ENCODE results near the gene PTPRD. TPM values are rescaled to one million over a fixed set of nuclear protein-coding genes. Genes with fewer than 3 reads are reported as not detected.

PTPRD gene
- total RNA-seq, 1 experiment from 2014 or later = 32.5 TPM

GRCh38 chr9:9598723-9599122 is 1014.1 kb downstream of the PTPRD start:
- no peak overlapping the region for H3K4me3 Mint-ChIP-seq
- no peak overlapping the region for H3K27ac ChIP-seq (ENCODE audit: insufficient read length, low read depth, low read length)
- no peak overlapping the region for H2BK20ac ChIP-seq (ENCODE audit: low read depth, low read length, poor library complexity, severe bottlenecking)
- no peak overlapping the region for H3K4me2 ChIP-seq (ENCODE audit: insufficient read depth, insufficient read length, low read length)
- H2BK5ac ChIP-seq (ENCODE audit: insufficient read length, low read length) = no peak overlapping the region
- H2AFZ ChIP-seq (ENCODE audit: low read length) = no peak overlapping the region
- H3K36me3 Mint-ChIP-seq (ENCODE audit: insufficient read depth in 1 of 3, low read depth in 3 of 3) = peaks cover 0 to 9% (median 0%) of the 10 kb centered on the region in 3 experiments; a peak in 2 of 7 replicates
- no peak overlapping the region for H2BK15ac ChIP-seq (ENCODE audit: low read depth, low read length)
- H3K23me2 ChIP-seq (ENCODE audit: insufficient read length, low read depth, low read length, poor library complexity, severe bottlenecking) = no peaks in the 10 kb centered on the region
- H3K27ac Mint-ChIP-seq = no peak overlapping the region
- no peak overlapping the region for H4K5ac ChIP-seq (ENCODE audit: insufficient read length, low read depth, low read length)
- no peak for DNase-seq
- H3K79me1 ChIP-seq (ENCODE audit: insufficient read depth, low read depth, low read length, poor library complexity, severe bottlenecking) = no peaks in the 10 kb centered on the region
- H4K8ac ChIP-seq (replicated peaks; ENCODE audit: insufficient read length, low read depth, low read length) = no peak overlapping the region
- no peak overlapping the region for H2AK5ac ChIP-seq (ENCODE audit: insufficient read length, low read length)
- no peak overlapping the region for H3K9ac ChIP-seq (ENCODE audit: extremely low read depth, insufficient read length, low read length)
- no peak overlapping the region for H3T11ph ChIP-seq (ENCODE audit: low read length)
- no peak overlapping the region for H3K23ac ChIP-seq (ENCODE audit: insufficient read length, low read depth, low read length)
- no peaks in the 10 kb centered on the region for H4K20me1 ChIP-seq (ENCODE audit: control insufficient read depth, insufficient read depth, insufficient read length)
- H3K4me1 ChIP-seq (ENCODE audit: insufficient read depth, low read length) = no peaks in the 10 kb centered on the region
- H3K4me1 Mint-ChIP-seq = peaks cover 4 to 8% of the 10 kb centered on the region in 2 experiments
- H4K91ac ChIP-seq (ENCODE audit: insufficient read length, low read depth, low read length) = no peak overlapping the region
- H3K27me3 Mint-ChIP-seq (ENCODE audit: low read depth) = no peaks in the 10 kb centered on the region
- no peaks in the 10 kb centered on the region for H3K27me3 ChIP-seq (ENCODE audit: insufficient read depth, low read length)
- no CpG with 5 or more reads among the region's 1 CpG for WGBS (ENCODE audit: extremely low coverage, insufficient read length, low lambda C conversion rate)
- no peak overlapping the region for H3K4ac ChIP-seq (ENCODE audit: low read depth, low read length)
- no peak overlapping the region for H2BK120ac ChIP-seq (ENCODE audit: low read depth, low read length, poor library complexity, severe bottlenecking)
- no peaks in the 10 kb centered on the region for H3K9me3 ChIP-seq (ENCODE audit: control insufficient read depth, low read depth, low read length)
- H3K18ac ChIP-seq (ENCODE audit: insufficient read length, low read depth, low read length) = no peak overlapping the region
- H3K79me2 ChIP-seq (ENCODE audit: insufficient read depth, low read length) = no peaks in the 10 kb centered on the region
- no peak overlapping the region for H3K56ac ChIP-seq (ENCODE audit: insufficient read length, low read depth, low read length)
- peak; percentile 59 for TF ChIP-seq CTCF (conservative IDR thresholded peaks at IDR 0.05)
- no peak overlapping the region for H3K14ac ChIP-seq (ENCODE audit: insufficient read depth, low read length)
- H2BK12ac ChIP-seq (ENCODE audit: insufficient read length, low read depth, low read length) = no peak overlapping the region
- H3K9me3 Mint-ChIP-seq = peaks cover 0 to 5% of the 10 kb centered on the region in 2 experiments; a peak in 2 of 5 replicates

All from H9 (cell line).